Testis (tissue), 2 donors: ENCODE results near the gene FAM184A.

ENCODE experiments used
- CTCF ChIP-seq, 3 experiments: fragments of 450-650 bp in 2 of 3; fragments of 200-600 bp in 1 of 3; sonication (generic) in 1 of 3; IDR thresholded peaks; one replicate each; pipeline ENCODE4 v1.5.1; 2016 to 2019; ENCODE audit warnings: antibody characterized with exemption in 3 of 3, mild to moderate bottlenecking in 2 of 3, moderate library complexity in 1 of 3
- POLR2A ChIP-seq: fragments of 450-650 bp; IDR thresholded peaks from one replicate; pipeline ENCODE4 v1.6.1; 2017; ENCODE audit warnings: antibody characterized with exemption, mild to moderate bottlenecking, moderate library complexity

GRCh38 chr6:118953391-118953790, 125.1 kb downstream of the FAM184A start:
- TF ChIP-seq CTCF (IDR thresholded peaks at IDR 0.05) (no peak), POLR2A (no peak)
